ENCODE results near the gene KCNE3.

KCNE3 gene

GRCh38 chr11:74474316-74474715 lies 7.0 kb upstream of the KCNE3 start:
- DNase-seq (ENCODE audit: low read depth), result no peak
- TF ChIP-seq POLR2A (IDR thresholded peaks at IDR 0.05; ENCODE audit: extremely low read depth, insufficient read length) (no peak), MAX (IDR thresholded peaks at IDR 0.05; ENCODE audit: low read depth, low read length) (no peak), CTCF (IDR thresholded peaks at IDR 0.05; ENCODE audit: low read depth, low read length) (no peak), MYC (IDR thresholded peaks at IDR 0.05; ENCODE audit: low read depth, low read length) (no peak)
- no peak overlapping the region for H3K4me3 ChIP-seq (ENCODE audit: low read depth, low read length)

GRCh38 chr11:74473382-74474173 lies 6.2 kb upstream of the KCNE3 start:
- H3K4me3 ChIP-seq (ENCODE audit: low read depth, low read length), result no peak overlapping the region
- TF ChIP-seq MYC (IDR thresholded peaks at IDR 0.05; ENCODE audit: low read depth, low read length) (no peak), CTCF (IDR thresholded peaks at IDR 0.05; ENCODE audit: low read depth, low read length) (no peak), MAX (IDR thresholded peaks at IDR 0.05; ENCODE audit: low read depth, low read length) (no peak), POLR2A (IDR thresholded peaks at IDR 0.05; ENCODE audit: extremely low read depth, insufficient read length) (no peak)
- no peak for DNase-seq (ENCODE audit: low read depth)

GRCh38 chr11:74471668-74472429 lies 4.5 kb upstream of the KCNE3 start:
- no peak overlapping the region for H3K4me3 ChIP-seq (ENCODE audit: low read depth, low read length)
- TF ChIP-seq POLR2A (IDR thresholded peaks at IDR 0.05; ENCODE audit: extremely low read depth, insufficient read length) (no peak), MAX (IDR thresholded peaks at IDR 0.05; ENCODE audit: low read depth, low read length) (no peak), CTCF (IDR thresholded peaks at IDR 0.05; ENCODE audit: low read depth, low read length) (no peak), MYC (IDR thresholded peaks at IDR 0.05; ENCODE audit: low read depth, low read length) (no peak)
- peak; percentile 35 for DNase-seq (ENCODE audit: low read depth)

GRCh38 chr11:74471037-74471436 lies 3.7 kb upstream of the KCNE3 start:
- TF ChIP-seq POLR2A (IDR thresholded peaks at IDR 0.05; ENCODE audit: extremely low read depth, insufficient read length) (no peak), MAX (IDR thresholded peaks at IDR 0.05; ENCODE audit: low read depth, low read length) (no peak), MYC (IDR thresholded peaks at IDR 0.05; ENCODE audit: low read depth, low read length) (no peak), CTCF (IDR thresholded peaks at IDR 0.05; ENCODE audit: low read depth, low read length) (no peak)
- DNase-seq (ENCODE audit: low read depth), result no peak
- H3K4me3 ChIP-seq (ENCODE audit: low read depth, low read length), result no peak overlapping the region

- TF ChIP-seq CTCF (IDR thresholded peaks at IDR 0.05; ENCODE audit: low read depth, low read length), result no peak
- no peak for TF ChIP-seq MAX (IDR thresholded peaks at IDR 0.05; ENCODE audit: low read depth, low read length)
- no peak for TF ChIP-seq MYC (IDR thresholded peaks at IDR 0.05; ENCODE audit: low read depth, low read length)
- no peak for TF ChIP-seq POLR2A (IDR thresholded peaks at IDR 0.05; ENCODE audit: extremely low read depth, insufficient read length)
- H3K4me3 ChIP-seq (ENCODE audit: low read depth, low read length), result no peak overlapping the region
- DNase-seq (ENCODE audit: low read depth), result no peak
These were observed 3.2 kb upstream of the KCNE3 start for GRCh38 chr11:74470526-74470925.

Data from NB4 (cell line).